GM20431 (cell line): Measurements from ENCODE around the gene KIF25.

Experiments used
- in situ Hi-C: fragments of 300-500 bp; cut with MseI, MboI; formaldehyde crosslinking; loops from one replicate; pipeline ENCODE4 v1.15.0; 2020; ENCODE audit warnings: low sequenced_read_pairs; ENCODE audit not compliant: unreplicated experiment

Gene KIF25

GRCh38 chr6:168030908-168031307 lies 33.4 kb downstream of the KIF25 start:
- in situ Hi-C loops, result no loop called here

- in situ Hi-C loops, result no loop called here
Observed at GRCh38 chr6:168031411-168031971, 34.0 kb downstream of the KIF25 start.

- in situ Hi-C loops, result no loop called here
Observed at GRCh38 chr6:168032005-168032760, 34.7 kb downstream of the KIF25 start.

GRCh38 chr6:168033791-168034190 lies 36.3 kb downstream of the KIF25 start:
- in situ Hi-C loops, result no loop called here

- in situ Hi-C loops, result no loop called here
Observed at GRCh38 chr6:168034537-168034936, 37.1 kb downstream of the KIF25 start.

GRCh38 chr6:168035098-168035660 lies 37.7 kb downstream of the KIF25 start:
- in situ Hi-C loops, result no loop called here

- in situ Hi-C loops, result no loop called here
Observed at GRCh38 chr6:168035661-168036545, 38.4 kb downstream of the KIF25 start.

- in situ Hi-C loops, result no loop called here
Observed at GRCh38 chr6:168037242-168037641, 39.8 kb downstream of the KIF25 start.

GRCh38 chr6:168037856-168038255 lies 40.4 kb downstream of the KIF25 start:
- in situ Hi-C loops, result no loop called here

- in situ Hi-C loops, result no loop called here
Observed at GRCh38 chr6:168038576-168039140, 41.2 kb downstream of the KIF25 start.

- in situ Hi-C loops, result no loop called here
Observed at GRCh38 chr6:168039301-168039700, 41.8 kb downstream of the KIF25 start.

- in situ Hi-C loops, result no loop called here
Observed at GRCh38 chr6:168039849-168040248, 42.4 kb downstream of the KIF25 start.

GRCh38 chr6:168040856-168041496 lies 43.5 kb downstream of the KIF25 start:
- in situ Hi-C loops, result no loop called here

- in situ Hi-C loops, result no loop called here
Observed at GRCh38 chr6:168041928-168042327, 44.5 kb downstream of the KIF25 start.

GRCh38 chr6:168042426-168043192 lies 45.1 kb downstream of the KIF25 start:
- in situ Hi-C loops, result no loop called here

GRCh38 chr6:168043193-168043847 lies 45.8 kb downstream of the KIF25 start:
- in situ Hi-C loops, result no loop called here

GRCh38 chr6:168043848-168044415 lies 46.5 kb downstream of the KIF25 start:
- in situ Hi-C loops, result no loop called here

GRCh38 chr6:168044521-168045130 lies 47.2 kb downstream of the KIF25 start:
- in situ Hi-C loops, result no loop called here
